ENCODE measurements around the gene MTUS2. TPM values are rescaled to one million over a fixed set of nuclear protein-coding genes. Genes with fewer than 3 reads are reported as not detected.

The MTUS2 gene
- total RNA-seq, 4 donors from 2014 or later = 0.26 to 0.72 (median 0.38) TPM; not detected in 1

GRCh38 chr13:29532821-29533220 is 712.7 kb downstream of the MTUS2 start:
- H3K27me3 ChIP-seq = no peaks in the 10 kb centered on the region
- 86% methylated on average over 15 of the region's 17 CpGs for WGBS
- H3K4me1 ChIP-seq = peaks cover 11% of the 10 kb centered on the region
- H3K4me3 ChIP-seq = no peak overlapping the region
- H3K9me3 ChIP-seq = no peaks in the 10 kb centered on the region
- no peak overlapping the region for H3K27ac ChIP-seq
- peaks cover 55% of the 10 kb centered on the region for H3K36me3 ChIP-seq
- peak in 1 of 2 donors; percentile 46 for DNase-seq (ENCODE audit: low spot score in 2 of 2)
- no peak for TF ChIP-seq POLR2AphosphoS5 (IDR thresholded peaks at IDR 0.05)
- no peak for TF ChIP-seq CTCF (IDR thresholded peaks at IDR 0.05)
- no peak for TF ChIP-seq EP300 (IDR thresholded peaks at IDR 0.05)
- TF ChIP-seq POLR2A (IDR thresholded peaks at IDR 0.05) = no peak

GRCh38 chr13:29534083-29534482 is 713.9 kb downstream of the MTUS2 start:
- TF ChIP-seq POLR2A (IDR thresholded peaks at IDR 0.05) (no peak), EP300 (IDR thresholded peaks at IDR 0.05) (no peak), CTCF (IDR thresholded peaks at IDR 0.05) (no peak), POLR2AphosphoS5 (IDR thresholded peaks at IDR 0.05) (no peak)
- 88% methylated on average over 4 of the region's 4 CpGs for WGBS
- Histone ChIP-seq H3K4me3 (no peak overlapping the region), H3K27me3 (no peaks in the 10 kb centered on the region), H3K9me3 (no peaks in the 10 kb centered on the region), H3K27ac (no peak overlapping the region), H3K4me1 (peaks cover 23% of the 10 kb centered on the region), H3K36me3 (peaks cover 42% of the 10 kb centered on the region)
- peak in 1 of 2 donors; percentile 21 for DNase-seq (ENCODE audit: low spot score in 2 of 2)

- H3K27me3 ChIP-seq = no peaks in the 10 kb centered on the region
- DNase-seq (ENCODE audit: low spot score in 2 of 2) = no peak
- no peaks in the 10 kb centered on the region for H3K9me3 ChIP-seq
- H3K27ac ChIP-seq = no peak overlapping the region
- TF ChIP-seq POLR2AphosphoS5 (IDR thresholded peaks at IDR 0.05) = no peak
- TF ChIP-seq POLR2A (IDR thresholded peaks at IDR 0.05) = no peak
- TF ChIP-seq CTCF (IDR thresholded peaks at IDR 0.05) = no peak
- no peak for TF ChIP-seq EP300 (IDR thresholded peaks at IDR 0.05)
- no peak overlapping the region for H3K4me3 ChIP-seq
- peaks cover 38% of the 10 kb centered on the region for H3K36me3 ChIP-seq
- peaks cover 35% of the 10 kb centered on the region for H3K4me1 ChIP-seq
- 93% methylated on average over 24 of the region's 24 CpGs for WGBS
Observed at GRCh38 chr13:29535663-29536655, 715.8 kb downstream of the MTUS2 start.

GRCh38 chr13:29536853-29537252 is 716.7 kb downstream of the MTUS2 start:
- peaks cover 33% of the 10 kb centered on the region for H3K36me3 ChIP-seq
- H3K4me3 ChIP-seq = no peak overlapping the region
- H3K27ac ChIP-seq = no peak overlapping the region
- peaks cover 35% of the 10 kb centered on the region for H3K4me1 ChIP-seq
- TF ChIP-seq POLR2A (IDR thresholded peaks at IDR 0.05) (no peak), CTCF (IDR thresholded peaks at IDR 0.05) (no peak), POLR2AphosphoS5 (IDR thresholded peaks at IDR 0.05) (no peak), EP300 (IDR thresholded peaks at IDR 0.05) (no peak)
- no peak for DNase-seq (ENCODE audit: low spot score in 2 of 2)
- H3K27me3 ChIP-seq = no peaks in the 10 kb centered on the region
- no peaks in the 10 kb centered on the region for H3K9me3 ChIP-seq
- WGBS = 77% methylated on average over 7 of the region's 7 CpGs

Measured in suprapubic skin (tissue), 4 donors.